Fibroblast of mammary gland (primary cell): ENCODE measurements around the gene PRR7.

Source experiments
- DNase-seq: peaks from one replicate; pipeline ENCODE4 v3.0.0-alpha.2; 2010; ENCODE audit warnings: low read depth
- H3K4me3 ChIP-seq: 2 replicates; pipeline ENCODE4 v1.5.1; 2011; ENCODE audit warnings: low read depth, mild to moderate bottlenecking, low read length, moderate library complexity; ENCODE audit not compliant: control insufficient read depth
- TF ChIP-seq, protein P1 (sequence below): conservative IDR thresholded peaks from 2 replicates; pipeline ENCODE4 v1.5.1; 2011; ENCODE audit warnings: low read depth, low read length, inconsistent platforms; ENCODE audit not compliant: control insufficient read depth, insufficient read depth

The PRR7 gene

DNA sequence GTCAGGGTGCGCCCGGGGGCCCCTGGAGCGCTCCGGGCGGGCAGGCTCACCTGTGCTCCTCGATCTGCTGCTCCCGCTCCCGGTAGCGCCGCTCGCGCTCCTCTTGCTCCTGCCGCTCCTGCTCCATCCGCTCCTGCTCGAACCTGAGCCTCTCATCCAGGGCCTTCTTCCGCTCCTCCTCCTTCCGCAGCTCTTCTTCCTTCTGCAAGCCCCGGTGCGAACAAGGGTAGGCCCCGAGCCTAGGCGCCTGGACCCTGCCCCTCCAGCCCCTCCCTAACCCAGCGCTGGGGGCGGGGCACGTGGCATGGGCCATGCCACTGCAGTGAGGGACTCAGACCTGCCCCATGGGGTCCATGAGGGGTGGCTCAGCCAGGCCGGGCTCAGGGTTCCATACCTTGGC is 20.2 kb downstream of the PRR7 start:
- H3K4me3 ChIP-seq, result no peak overlapping the region
- TF ChIP-seq, protein P1, sequence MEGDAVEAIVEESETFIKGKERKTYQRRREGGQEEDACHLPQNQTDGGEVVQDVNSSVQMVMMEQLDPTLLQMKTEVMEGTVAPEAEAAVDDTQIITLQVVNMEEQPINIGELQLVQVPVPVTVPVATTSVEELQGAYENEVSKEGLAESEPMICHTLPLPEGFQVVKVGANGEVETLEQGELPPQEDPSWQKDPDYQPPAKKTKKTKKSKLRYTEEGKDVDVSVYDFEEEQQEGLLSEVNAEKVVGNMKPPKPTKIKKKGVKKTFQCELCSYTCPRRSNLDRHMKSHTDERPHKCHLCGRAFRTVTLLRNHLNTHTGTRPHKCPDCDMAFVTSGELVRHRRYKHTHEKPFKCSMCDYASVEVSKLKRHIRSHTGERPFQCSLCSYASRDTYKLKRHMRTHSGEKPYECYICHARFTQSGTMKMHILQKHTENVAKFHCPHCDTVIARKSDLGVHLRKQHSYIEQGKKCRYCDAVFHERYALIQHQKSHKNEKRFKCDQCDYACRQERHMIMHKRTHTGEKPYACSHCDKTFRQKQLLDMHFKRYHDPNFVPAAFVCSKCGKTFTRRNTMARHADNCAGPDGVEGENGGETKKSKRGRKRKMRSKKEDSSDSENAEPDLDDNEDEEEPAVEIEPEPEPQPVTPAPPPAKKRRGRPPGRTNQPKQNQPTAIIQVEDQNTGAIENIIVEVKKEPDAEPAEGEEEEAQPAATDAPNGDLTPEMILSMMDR, result no peak

DNA sequence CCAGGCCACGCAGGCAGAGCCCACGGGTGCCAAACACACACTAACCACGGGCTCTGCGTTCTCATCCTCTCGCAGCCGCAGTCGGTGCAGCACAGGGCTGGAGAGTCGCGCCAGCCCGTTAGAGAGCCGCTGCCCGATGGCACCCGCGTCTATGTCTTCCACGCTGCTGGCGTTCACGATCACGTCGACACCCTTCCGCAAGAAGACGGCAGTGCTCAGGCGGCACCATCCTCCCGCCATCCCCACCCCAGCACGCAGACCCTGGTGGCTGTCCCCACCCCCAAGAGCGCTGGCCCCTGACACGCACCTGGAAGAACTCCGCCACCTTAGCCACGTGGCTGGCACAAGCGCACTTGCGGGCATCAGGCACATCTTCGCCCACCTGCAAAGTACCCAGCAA is 20.8 kb downstream of the PRR7 start:
- no peak overlapping the region for H3K4me3 ChIP-seq
- TF ChIP-seq, protein P1, result no peak
- DNase-seq, result no peak

More for the DNA sequence above, 20.2 kb downstream of the PRR7 start:
- no peak for DNase-seq

DNA sequence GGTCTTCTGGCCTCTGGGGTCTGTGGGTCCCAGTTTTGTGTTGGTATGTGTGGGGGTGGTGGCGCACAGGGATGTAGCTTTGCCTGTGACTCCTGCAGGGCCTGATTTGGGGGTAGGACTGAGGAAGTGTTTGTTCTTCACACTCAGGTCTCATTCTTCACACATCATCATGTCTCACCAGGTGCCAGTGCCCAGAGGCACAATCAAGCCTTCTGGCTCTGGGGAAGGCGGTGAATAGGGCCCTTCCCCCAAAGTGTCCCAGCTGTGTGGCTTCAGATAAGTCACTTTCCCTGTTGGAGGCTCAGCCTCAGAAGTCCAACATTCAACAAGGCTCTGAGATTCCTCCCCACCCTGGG is 21.7 kb downstream of the PRR7 start:
- no peak overlapping the region for H3K4me3 ChIP-seq
- TF ChIP-seq, protein P1, result no peak
- DNase-seq, result no peak

DNA sequence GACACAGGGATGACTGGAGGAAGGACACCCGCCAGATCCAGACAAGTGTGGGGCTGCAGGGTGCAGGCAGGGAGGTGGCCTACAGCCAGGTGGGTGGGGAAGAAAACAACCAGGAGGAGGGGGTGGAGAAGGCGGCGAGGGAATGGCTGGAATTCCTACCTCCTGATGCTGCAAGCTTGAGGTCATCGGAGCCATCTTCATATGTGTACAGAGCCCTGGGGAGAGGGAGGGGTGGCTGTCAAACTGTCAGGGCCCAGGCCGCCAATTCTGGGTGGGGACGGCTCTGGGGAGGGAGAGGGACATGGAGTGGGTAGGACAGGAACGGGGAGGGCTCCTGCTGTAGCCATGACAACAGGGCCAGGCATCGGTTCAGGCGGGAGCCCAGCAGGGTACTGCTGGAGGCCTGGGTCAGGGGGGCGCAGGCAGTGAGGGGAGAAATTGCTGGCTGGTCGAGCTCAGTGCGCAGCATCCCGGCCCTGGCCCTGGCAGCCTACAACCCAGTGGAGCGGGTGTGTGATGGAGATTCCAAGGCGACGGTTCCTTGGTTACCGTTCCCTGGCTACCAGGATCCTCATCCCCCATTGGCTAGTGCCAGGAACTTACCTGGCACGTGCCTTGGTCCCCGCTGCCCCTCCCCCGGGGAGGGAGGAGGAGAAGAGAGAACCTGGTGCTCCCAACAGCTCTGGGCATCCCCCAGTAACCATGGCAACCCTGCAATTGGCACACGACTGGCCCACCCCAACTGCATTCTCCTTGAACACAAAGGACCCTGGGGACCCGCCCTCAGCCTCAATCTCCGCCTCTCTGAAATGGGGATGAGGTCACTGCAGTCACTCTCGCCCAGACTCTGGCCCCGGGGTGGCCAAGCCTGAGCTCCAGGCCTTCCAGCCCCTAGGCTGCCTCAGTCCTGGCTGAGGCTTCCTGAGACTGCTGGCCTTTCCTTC is 22.3 kb downstream of the PRR7 start:
- DNase-seq, result peak; percentile 58
- H3K4me3 ChIP-seq, result no peak overlapping the region
- TF ChIP-seq, protein P1, result no peak

DNA sequence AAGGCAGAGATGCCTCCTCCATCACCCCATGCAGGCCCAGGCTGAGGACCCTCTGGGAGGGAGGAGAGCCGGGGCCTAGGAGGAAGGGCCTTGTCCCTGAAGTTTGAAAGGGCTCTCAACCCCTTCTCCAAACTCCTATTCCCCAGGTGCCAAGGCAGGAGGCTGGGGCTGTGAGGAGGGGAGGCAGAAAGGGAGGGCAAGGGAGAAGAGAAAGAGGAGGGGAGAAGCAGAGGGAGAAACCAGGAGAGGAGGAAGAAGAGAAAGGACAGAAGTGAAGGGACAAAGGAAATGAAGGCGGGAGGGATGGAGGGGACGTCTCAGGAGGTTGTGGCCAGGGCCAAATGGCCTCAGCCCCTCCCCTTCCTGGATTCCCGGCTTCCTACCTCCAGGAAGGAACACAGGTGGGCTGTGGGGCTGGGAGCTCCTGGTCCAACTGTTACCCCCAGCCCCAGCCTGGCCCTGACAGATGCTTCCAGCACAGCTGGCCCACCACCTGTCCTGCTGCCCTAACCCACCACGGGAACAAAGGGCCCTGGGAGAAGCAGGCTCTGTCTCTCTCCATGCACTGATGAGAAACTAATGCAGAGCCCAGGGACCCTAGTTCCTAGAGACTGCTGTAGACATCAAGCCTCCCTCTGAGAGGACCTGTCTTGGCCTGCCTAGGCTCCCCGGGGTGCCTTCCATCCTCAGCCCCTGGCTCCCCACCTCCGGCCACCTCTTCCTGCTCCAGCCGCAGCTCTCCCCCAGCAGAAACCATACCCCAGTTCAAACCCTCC is 23.3 kb downstream of the PRR7 start:
- no peak for DNase-seq
- TF ChIP-seq, protein P1, result no peak
- H3K4me3 ChIP-seq, result no peak overlapping the region

DNA sequence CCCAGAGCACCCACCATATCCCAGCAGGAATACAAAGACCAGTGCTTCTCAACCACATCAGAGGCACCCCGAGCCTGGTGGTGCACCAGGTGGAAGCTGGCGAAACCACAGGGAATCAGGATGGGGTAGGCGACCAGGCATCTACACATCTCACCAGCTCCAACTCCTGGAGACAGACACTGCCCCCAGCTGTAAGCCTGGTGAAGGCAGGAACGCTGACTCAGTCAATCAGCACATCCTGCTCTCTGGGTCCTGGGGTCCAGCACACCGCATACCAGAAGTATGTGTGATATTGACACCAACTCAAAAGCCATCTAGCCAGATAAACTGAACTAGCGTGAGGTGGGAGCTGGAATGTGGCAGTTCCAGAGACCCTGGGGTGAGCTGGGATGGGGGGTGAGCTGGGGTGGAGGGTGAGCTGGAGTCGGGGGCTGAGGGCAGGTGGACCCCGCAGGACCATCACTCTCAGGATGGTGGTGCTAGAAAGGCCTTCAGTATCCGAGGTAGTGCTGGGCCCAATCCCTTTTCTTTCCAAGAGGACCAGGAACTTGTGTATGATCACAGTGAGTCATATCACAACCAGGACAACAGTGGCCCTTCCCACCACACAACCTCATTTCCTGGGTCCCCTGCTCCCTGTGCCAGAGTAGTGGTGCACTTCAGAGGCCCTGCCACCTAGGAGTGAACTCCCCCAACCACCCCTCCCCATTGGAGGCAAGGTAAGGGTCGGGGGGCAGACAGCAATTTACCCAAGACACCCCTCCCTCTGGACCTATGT is 24.3 kb downstream of the PRR7 start:
- TF ChIP-seq, protein P1, result peak; percentile 30
- peak overlapping the region; percentile 75 for H3K4me3 ChIP-seq
- peak; percentile 78 for DNase-seq
